Fibroblast of gingiva (primary cell): Measurements from ENCODE around the gene AUTS2.
A peak's percentile ranks its signal among the peaks of the same experiment; 100 is the strongest.

Experiments
- DNase-seq: peaks from one replicate; pipeline ENCODE4 v3.0.0-alpha.2; 2011; ENCODE audit warnings: low read depth

AUTS2 gene

DNA sequence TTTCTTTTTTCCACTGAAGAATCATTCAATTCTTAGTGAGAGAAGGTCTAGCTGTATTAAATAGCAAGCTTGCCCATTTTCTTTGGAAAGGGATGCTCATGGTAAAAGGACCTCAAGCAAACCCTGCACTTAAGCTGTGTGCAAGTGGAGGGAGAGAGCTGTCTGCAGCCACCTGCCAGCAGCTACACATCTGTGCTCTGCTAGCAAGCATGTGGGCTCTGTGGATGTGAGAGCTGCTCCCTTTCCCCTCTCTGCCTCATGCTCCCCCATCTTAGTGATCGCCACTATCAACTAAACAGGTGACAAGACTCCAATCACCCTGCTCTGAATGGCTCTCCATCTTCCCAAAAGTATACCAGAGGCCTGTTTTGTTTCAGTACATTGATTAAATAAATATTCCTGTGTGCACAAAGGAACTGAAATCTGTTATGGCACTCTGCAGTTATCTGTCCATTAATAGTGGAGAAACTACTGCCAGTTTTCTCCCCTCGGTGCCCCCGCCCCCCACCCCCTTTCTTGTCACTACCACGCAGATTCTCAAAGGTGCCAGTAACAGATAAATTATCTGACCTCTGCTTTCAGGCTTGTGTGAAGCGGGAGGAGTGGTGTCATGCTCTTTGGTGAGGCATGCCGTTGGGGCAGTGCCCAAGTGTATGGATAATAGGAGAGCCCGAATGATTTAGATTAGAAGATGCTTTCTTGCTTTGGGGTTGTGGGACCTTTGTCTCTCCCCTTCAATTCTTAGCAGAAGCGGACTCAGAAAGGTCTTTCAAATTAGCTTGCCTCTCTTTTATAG, 26.4 kb downstream of the AUTS2 start:
- no peak for DNase-seq

DNA sequence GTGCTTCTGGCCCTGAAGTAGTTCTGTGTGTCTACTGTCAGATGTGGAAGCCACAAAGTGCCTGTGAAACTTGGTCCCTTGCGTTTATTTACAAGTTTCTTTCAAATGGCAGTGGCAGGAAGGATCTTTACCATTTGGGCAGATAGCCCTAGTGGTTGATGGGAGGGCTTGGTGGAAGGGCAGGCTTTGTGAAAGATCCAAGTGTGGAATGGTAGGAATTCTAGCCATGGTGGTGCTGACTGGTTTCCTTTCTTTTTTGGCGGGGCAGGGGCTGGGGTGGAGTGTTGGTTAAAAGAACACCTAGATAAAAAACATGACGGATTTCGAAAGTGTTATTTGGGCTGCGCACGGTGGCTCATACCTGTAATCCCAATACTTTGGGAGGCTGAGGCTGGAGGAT, 27.0 kb downstream of the AUTS2 start:
- DNase-seq, result no peak

DNA sequence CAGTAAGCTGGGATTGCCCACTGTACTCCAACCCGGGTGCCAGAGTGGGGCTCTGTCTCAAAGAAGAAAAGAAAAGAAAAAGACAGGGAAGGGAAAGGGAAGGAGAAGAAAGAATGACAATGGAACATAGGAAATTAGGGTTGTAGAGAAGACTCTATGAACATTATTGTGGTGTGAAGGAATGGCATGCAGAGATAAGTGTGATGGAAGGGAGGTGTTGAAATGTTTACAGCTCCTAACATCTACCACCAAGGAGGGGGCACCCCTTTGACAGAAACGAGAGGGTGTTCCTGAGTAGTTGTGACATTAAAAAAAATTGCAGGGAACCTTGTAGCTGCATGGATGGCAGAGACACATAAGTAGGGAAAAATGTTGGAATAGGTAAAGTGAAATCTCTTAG, 27.5 kb downstream of the AUTS2 start:
- DNase-seq, result no peak

DNA sequence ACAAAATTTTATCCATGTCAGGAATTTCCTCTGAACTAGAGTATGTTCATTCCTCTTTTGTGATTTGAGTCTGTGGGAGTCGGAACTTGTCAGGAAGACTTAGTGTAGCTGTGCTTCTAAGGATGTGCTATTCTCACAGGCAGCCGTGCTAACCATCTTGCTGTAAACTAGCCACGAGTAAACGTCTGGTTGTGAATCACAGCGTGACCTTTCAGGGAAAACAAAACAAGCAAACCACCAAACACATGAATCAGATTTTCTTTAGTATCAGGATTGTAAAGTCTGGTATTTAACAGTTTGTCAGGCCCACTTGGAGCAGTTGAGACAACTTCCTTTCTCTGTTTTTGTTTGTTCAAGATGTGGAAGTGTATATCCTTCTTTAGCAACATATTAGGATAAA, 32.0 kb downstream of the AUTS2 start:
- DNase-seq, result peak; percentile 64

DNA sequence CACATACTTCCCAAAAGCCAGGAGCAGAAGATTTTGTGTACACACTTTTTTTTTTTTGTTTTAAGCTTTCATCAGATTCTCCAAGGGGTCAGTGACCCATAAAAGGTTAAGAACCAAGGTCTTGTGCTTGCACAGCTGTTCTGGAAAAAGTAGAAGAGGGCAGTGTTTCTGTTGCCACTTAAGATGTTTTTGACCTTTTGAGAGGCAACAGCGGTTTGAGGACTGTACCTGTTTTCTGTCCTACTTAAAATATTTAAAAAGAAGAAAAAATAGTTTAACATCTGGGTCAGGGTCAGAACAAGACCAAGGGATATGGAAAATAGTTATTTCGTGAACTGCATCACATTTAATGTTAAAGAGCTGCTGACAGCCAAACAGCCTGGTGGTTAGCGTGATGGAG, 32.9 kb downstream of the AUTS2 start:
- no peak for DNase-seq

DNA sequence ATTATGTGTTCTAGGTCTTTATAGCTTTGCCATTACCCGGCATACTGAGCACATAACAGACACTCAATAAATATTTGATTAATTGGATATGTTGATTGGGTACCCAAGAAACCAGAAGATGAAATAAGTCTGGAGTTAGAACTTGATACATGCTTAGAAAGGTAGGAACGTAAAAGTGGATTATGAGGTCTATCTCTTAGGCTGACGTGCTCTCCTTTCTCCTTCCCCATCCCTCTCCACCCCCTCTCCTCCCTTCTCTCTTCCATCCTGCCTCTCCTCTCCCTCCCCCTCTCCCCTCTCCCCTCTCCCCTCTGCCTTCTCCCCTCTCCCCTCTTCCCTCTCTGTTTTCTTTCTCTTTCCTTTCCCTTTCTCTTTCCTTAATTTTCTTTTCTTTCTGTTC, 34.0 kb downstream of the AUTS2 start:
- no peak for DNase-seq

DNA sequence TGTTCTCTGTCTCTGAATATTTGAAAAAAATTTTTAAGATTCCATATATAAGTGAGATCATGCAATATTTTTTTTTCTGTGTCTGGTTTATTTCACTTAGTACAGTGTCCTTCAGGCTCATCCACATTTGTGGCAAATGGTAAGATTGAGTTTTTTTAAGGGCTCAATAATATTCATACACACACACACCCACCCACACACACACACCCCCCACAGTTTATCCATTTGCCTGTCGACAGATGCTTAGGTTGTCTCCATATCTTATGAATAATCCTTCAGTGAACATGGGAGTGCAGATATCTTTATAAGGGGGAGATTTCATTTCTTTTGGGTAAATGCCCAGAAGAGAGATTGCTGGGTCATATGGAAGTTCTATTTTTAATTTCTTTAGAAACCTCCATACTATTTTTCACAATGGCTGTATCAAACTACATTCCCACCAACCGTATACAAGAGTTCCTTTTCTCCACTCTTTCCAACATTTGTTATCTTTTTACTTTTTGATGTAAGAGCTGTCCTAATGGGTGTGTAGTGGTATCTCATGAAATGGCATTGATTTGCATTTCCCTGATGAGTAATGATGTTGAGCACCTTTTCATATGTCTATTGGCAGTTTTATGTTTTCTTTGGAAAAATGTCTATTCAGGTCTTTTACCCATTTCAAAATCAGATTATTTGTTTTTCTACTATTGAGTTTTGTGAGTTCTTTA, 35.0 kb downstream of the AUTS2 start:
- DNase-seq, result no peak

DNA sequence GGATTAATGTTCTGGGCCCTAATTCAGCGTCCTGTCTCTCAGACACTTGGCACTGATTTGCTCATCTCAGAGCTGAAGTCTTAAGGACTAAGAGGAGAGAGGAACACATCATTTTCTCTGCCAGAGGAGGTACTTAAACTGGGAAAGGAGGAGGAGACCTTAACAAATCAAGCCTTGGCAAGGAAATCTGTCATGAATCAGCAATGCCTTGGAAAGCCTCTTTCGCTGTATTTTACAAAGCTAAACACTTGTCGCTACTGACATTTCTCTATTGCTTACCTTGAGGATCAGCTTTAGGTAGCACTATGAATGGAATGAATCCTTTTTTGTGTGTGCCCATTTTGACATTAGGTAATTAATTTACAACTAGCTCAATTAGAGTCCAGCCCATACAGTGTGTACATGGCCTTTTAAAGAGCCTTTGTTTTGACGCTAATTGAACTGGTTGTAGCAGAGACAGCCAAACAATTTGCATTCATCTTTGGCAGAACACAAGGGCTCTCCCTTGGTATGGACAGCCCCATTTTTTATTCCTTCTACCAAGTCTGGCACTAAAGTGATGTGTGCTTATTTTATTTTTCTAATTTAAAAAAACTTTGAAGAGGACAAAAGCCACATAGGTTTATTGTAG, 37.4 kb downstream of the AUTS2 start:
- DNase-seq, result no peak

DNA sequence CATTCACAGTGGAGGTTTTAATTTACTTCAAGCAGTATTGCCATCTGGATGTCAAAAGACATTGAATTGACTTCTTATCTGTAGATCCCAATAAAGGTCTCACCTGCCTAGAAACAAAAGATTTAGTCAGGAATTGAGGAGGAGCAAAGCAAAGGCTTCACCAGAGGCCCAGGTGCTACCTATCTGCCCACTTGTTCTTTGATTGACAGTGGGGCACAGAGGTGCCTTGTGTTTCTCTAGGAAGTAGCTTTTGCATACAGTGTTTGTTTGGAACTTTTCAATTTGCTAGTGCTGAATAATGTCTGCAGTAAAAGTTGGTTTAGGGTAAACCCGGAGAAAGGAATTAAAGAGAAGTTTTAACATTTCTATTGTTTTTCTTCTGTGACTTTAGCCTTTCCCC, 40.4 kb downstream of the AUTS2 start:
- DNase-seq, result no peak

DNA sequence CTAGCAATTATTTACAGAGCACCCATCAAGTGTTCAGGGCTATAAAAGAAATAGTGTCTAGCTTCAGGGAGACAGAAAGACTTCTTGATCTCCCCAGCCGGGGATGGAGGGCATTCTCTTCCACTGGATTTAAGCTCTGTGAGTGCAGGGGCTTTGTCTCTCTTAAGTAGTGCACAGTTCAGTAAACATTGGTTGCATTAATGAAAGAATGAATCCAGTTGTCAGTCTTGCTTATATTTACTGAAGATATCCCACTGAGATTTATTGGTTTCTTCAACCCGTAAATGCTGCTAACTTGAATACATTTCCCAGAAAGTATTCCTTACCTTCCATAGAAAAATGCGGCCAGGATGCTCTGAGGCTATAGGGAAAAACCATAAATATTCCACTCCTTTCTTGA, 41.9 kb downstream of the AUTS2 start:
- DNase-seq, result no peak

DNA sequence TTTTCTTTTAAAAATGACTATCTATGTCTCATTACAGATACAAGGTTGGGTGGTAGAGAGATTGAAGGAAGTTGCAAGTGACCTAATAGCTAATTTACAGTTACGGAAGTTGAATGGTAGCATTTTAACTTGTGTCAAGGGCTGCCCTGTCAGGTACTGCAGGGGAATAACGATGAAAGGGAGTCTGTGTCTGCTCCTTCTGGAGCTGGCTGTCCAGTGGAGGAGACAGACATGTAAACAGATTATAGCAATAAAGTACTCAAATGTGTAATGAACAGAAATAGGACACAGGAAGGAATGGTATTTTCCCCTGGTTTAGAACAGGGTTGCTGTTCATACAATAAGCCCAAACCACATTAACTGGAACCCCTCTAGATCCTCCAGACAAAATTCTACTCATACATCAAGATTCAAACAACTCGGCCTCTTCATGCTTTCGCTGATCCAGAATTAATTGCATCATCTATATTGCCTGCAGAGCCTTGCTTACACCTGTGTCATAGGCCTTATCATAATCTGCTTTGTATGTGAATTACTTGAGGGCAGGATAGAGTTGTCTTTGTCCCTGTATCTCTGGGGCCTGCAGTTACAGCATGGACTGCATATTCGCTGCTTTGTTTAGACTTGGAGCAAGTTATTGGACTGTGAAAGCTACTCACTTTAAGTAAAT, 42.8 kb downstream of the AUTS2 start:
- DNase-seq, result no peak

DNA sequence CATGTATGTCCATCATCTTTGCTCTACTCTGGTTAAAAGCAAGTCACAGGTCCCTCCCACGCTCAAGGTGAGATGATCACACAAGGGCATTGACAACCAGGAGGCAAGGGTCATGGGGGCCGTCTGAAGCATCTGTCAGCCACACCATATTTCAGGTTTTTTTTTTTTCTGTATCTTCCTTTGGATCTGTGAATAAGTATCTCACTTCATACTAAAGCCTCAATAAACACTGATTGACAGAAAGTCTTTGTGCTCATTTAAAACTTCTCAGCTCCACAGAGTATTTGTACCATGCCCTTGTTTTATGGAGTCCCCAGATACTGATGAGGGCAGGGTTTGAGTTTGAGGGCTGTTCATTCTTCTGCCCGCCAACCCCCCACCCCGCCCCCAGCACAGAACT, 45.0 kb downstream of the AUTS2 start:
- DNase-seq, result no peak

DNA sequence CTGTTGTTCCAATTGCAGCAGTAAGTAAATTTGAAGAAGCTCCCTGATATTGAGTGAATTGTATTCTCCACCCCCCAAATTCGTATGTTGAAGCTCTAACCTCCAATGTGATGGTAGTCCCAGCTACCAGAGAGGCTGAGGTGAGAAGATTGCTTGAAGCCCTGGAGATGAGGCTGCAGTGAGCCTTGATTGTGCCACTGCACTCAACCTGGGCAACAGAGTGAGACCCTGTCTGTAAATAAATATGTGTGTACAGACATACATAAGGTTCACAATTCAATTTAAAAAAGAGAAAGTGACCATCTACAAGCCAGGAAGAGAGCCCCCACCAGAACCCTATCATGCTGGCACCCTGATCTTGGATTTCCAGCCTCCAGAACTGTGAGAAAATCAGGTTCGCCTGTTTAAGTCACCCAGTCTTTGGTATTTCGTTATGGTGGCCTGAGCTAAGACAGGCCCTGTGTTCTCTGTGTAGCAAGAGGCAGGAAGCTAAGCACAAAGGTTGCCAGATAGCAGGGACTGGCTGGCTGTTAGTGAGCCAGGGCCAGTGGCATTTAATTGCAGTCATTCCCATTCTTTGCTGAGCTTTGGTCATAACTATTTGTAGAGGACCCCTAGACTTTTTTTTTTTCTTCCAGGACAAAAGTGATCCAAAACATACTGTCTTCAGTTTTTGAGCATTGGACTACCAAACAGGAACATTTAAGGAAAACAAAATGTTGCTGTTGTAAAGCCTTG, 45.6 kb downstream of the AUTS2 start:
- DNase-seq, result no peak

DNA sequence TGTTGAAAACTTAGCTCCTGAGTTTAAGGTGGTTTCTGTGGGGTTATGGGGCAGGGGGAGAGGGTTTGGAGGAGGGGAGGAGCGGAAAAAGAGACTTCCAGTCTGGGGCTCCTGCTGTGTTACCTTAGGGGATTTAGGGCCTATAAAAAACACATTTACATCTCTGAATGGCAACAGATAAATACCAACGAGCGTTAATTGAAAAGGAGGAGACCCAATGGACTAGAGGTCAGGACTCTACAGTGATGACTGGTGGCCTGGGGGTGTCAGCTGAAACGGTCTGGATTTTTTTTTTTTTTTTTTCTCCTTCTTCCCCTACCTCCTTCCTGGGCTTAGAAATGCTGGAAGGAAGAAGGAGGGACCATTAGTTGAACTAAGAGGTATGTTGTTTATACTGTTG, 47.4 kb downstream of the AUTS2 start:
- DNase-seq, result no peak

DNA sequence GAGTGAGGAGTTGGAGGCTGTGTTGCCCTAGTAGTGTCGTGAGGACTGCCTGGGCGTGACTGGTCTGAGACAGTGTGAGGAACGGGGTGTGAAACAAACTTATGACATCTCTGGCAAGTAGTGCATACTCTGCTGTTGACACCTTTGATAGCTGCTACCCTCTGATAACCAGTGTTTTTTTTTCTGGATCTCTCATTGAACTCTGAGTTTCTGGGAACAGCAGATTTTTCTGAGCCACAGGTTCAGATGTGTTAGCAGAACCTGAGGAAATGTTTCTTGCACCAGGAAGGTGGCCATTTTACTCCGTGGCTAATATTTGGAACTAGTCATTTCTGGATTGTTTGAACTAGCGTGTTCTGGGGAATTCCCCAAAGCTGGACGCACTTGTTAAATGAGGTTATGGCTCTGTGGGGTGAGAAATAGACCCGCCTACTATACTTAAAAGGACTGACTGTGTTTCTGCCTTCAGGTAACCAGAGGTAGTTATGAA, 52.9 kb downstream of the AUTS2 start:
- no peak for DNase-seq

DNA sequence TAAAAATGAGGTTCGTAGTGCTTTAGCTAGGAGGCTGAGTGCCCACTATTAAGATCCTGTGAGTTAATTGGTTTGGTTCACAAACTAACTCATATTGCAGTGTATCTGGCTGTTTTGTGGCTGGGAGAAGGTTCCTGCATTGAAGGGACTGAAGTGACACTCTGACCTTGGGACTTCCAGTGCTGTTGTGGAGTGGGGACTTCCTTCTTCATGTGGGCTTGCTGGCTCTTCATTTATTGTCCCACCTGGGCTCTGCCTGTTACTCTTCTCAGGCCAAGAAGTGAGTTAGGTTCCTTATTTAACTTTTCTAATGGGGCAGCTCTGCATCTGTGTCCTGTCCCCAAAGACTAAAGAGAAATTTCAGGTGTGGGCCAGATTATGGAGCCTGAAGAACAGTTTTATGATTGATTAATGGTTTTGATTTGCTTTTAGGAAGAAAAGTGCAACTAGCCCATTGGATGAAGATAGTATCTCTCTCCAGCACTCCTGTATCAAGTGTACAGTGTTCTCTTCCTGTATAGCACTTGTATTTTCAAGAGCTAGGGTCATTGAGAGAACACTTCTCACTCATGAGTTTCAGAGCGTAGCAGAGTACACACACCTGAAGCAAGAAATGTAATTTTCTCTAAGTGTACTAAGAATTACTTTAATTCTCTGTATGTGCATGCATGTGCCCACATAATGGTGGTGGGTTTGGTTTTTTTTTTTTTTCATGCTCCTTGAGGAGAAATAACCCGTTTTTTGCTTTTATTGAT, 54.8 kb downstream of the AUTS2 start:
- no peak for DNase-seq

DNA sequence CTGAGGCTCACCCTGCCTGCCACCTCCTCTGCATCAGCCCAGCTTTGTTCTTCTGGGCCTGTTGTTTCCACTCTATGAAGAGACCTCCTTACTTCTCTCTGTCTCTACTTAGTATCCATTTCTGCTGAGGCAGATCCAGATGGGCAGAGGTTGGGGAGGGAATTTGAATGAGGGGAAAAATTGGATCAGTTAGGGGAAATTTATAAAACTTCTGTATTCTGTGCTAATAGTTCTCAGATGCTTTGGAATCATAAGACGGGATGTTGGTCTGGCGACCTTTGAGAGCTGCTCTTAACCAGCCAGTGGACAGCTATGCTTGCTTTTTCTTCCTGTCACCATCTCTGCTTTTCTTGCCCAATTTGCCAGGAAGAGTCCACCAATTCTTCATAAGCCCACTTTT, 55.5 kb downstream of the AUTS2 start:
- no peak for DNase-seq

DNA sequence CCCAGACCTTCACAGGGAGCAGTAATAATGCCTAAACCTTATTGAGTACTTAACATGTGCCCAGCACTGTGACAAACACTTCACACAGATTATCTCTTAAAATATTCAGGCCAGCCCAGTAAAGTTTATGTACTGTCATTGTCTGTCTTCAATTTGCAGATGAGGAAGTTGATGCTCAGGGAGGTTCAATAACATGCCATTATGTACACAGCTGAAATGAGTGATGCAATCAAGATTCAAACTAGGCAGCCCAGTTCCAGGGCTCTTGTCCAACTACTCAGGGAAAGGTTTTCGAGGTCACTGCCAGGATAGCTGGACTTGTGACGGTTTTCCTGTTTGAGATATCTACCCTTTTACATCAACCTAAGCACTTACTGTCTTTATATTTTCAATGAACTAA, 56.1 kb downstream of the AUTS2 start:
- peak; percentile 15 for DNase-seq

DNA sequence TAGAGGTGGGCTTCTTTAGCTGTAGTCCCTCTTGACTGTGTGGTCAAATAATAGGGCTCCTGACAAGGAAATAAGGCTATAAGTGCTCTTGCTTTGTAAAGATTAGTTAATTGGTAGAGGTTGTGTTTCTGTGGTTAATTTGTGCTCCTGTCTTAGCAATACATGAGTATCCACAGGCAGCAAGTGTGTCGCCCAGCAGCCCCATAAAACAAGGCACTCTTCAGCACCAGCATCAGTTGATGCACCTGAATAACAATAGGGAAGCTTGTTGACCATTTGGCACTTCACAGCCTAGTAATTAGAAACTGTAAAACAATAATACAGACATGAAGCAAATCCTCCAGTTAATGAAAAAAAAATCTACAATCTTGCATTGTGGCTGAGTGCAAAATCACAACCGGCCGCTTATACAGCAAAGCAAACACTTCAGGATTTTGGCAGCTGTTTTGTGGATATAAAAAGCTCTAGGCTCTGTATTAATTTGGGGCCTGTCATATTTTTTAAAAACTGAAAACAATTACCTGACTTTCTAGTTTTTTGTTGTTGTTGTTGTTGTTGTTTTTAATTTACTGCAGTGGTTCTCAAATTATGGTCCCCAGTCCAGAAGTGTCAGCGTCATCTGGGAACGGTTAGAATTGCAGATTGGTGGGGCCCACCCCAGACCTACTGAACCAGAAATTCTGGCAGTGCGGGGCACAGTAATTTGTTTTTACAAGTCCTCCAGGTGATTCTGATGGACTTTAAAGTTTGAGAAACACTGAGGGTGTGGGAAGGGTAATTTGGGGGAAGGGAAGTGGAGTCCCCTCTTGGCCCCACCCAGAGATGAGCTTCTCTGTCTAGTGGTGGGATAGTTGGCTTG, 56.8 kb downstream of the AUTS2 start:
- DNase-seq, result no peak

DNA sequence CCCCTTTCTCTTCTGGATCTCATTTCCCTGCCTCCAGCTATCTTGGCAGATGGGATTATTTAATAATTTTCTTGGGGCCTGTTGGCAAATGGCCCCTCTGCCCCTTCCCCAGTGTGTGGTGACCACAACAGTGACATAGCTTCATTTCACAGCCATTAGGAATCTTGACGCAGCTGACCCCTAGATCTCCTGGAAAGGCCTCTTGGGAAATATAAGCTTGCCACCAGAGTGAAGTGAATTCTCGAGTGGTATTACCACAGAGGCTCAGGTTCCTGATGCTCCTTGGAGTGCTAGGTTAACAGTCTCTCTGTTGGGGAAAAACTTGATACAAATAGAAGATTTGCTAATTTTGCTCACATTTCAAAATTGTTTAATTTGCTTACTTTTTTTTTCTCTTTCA, 57.8 kb downstream of the AUTS2 start:
- DNase-seq, result no peak
